ENCODE measurements around the gene ZDHHC8.

Gene ZDHHC8

DNA sequence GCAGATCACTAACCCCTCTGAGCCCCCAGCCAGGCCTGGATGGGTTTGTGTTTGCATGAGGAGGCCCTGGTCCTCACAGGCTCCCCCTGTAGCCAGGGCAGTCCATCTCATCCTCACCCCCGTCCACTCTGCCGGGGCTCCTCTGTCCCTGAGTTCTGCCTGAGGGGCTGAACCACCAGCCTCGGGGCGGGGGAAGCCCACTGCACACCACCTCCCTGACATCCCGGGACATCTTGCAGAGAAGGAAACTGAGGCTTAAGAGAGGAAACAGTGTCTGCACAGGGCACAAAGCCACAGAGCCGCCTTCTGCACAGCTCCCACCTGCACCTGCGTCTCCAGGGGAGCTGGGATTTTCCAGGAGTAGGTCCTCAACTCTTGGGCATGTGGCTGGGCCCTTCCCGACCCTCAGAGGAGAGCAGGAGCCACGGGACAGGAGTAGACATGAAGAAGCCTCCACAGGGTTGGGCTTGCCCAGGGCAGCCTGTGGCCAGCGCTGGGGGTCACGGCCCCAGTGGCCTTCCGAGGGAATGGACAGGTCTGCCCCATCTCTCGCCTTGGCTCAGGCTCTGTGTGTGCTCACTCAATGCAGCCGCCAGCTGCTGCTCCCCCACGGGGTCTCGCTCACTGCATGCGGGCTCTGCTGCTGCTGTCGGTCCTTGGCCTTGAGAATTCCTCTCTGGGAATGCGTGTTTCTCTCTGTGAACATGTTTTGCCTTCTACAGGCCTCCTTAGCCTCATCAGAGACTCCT lies 64.7 kb downstream of the ZDHHC8 start:
- DNase-seq (ENCODE audit: low read depth in 2 of 2), result no peak

Data from stimulated activated CD8-positive, alpha-beta memory T cell treated with anti-CD3 and anti-CD28 coated beads, Interleukin-7, amount 100 ng/mL, for 4 hours (primary cell).